HG02588 (cell line): Measurements from ENCODE around the gene ILRUN.
A peak's percentile ranks its signal among the peaks of the same experiment; 100 is the strongest.
"Not testable (repeated sequence)": the region's sequence is repeated elsewhere in the genome, so short reads cannot be mapped to it uniquely, and the experiment has no call there.

Experiments used
- ATAC-seq: cut with Tn5 transposase; IDR thresholded peaks from one replicate; pipeline ENCODE4 v1.9.1; 2021; ENCODE audit warnings: mild to moderate bottlenecking, moderate library complexity; ENCODE audit not compliant: unreplicated experiment

ILRUN gene

GRCh38 chr6:34667481-34668238 lies 28.9 kb downstream of the ILRUN start:
- no peak for ATAC-seq

- no peak for ATAC-seq
Measured at GRCh38 chr6:34665019-34665418, 31.5 kb downstream of the ILRUN start.

GRCh38 chr6:34664256-34664971 lies 32.2 kb downstream of the ILRUN start:
- no peak for ATAC-seq

GRCh38 chr6:34663831-34664255 lies 32.7 kb downstream of the ILRUN start:
- ATAC-seq = no peak

GRCh38 chr6:34663371-34663770 lies 33.2 kb downstream of the ILRUN start:
- no peak for ATAC-seq

- no peak for ATAC-seq
Measured at GRCh38 chr6:34661357-34661756, 35.2 kb downstream of the ILRUN start.

- ATAC-seq = no peak
Measured at GRCh38 chr6:34658605-34659265, 37.8 kb downstream of the ILRUN start.

GRCh38 chr6:34657979-34658480 lies 38.5 kb downstream of the ILRUN start:
- ATAC-seq = not testable (repeated sequence)

GRCh38 chr6:34657307-34657978 lies 39.1 kb downstream of the ILRUN start:
- ATAC-seq = no peak

- no peak for ATAC-seq
Measured at GRCh38 chr6:34657037-34657306, 39.6 kb downstream of the ILRUN start.

- ATAC-seq = peak; percentile 85
Measured at GRCh38 chr6:34656378-34657036, 40.1 kb downstream of the ILRUN start.

GRCh38 chr6:34655876-34656377 lies 40.6 kb downstream of the ILRUN start:
- ATAC-seq = not testable (repeated sequence)

- ATAC-seq = no peak
Measured at GRCh38 chr6:34654061-34654710, 42.4 kb downstream of the ILRUN start.

- no peak for ATAC-seq
Measured at GRCh38 chr6:34652263-34652662, 44.3 kb downstream of the ILRUN start.

GRCh38 chr6:34650823-34651222 lies 45.7 kb downstream of the ILRUN start:
- ATAC-seq = no peak

GRCh38 chr6:34650232-34650631 lies 46.3 kb downstream of the ILRUN start:
- ATAC-seq = not testable (repeated sequence)

- no peak for ATAC-seq
Measured at GRCh38 chr6:34648806-34649205, 47.8 kb downstream of the ILRUN start.
